GM23248 (cell line): ENCODE results near the gene HEATR9. TPM values are rescaled to one million over a fixed set of nuclear protein-coding genes. Genes with fewer than 3 reads are reported as not detected.

ENCODE experiments used
- DNase-seq: peaks from one replicate; pipeline ENCODE4 v3.0.0-alpha.2; 2015
- H2AFZ ChIP-seq: fragments of 200-600 bp; sonication (generic); 2 replicates; pipeline ENCODE4 v1.6.1; 2016; ENCODE audit warnings: antibody characterized with exemption
- H3F3A ChIP-seq: fragments of 200-600 bp; sonication (generic); 2 replicates; pipeline ENCODE4 v1.6.1; 2016; ENCODE audit warnings: mild to moderate bottlenecking, antibody characterized with exemption, mixed run types; ENCODE audit not compliant: insufficient read depth
- H3K27ac ChIP-seq: fragments of 200-600 bp; sonication (generic); 2 replicates; pipeline ENCODE4 v1.5.1; 2016; ENCODE audit warnings: mild to moderate bottlenecking
- H3K27me3 ChIP-seq: fragments of 200-600 bp; sonication (generic); replicated peaks from 2 replicates; pipeline ENCODE4 v1.6.1; 2016; ENCODE audit warnings: mild to moderate bottlenecking; ENCODE audit not compliant: insufficient read depth
- H3K36me3 ChIP-seq: fragments of 200-600 bp; sonication (generic); 2 replicates; pipeline ENCODE4 v1.6.1; 2016; ENCODE audit warnings: low read depth, mild to moderate bottlenecking
- H3K4me1 ChIP-seq: fragments of 200-600 bp; sonication (generic); 2 replicates; pipeline ENCODE4 v1.6.1; 2016; ENCODE audit warnings: mild to moderate bottlenecking; ENCODE audit not compliant: insufficient read depth
- H3K4me2 ChIP-seq: fragments of 200-600 bp; sonication (generic); one replicate; pipeline ENCODE4 v1.6.1; 2016; ENCODE audit warnings: mild to moderate bottlenecking; ENCODE audit not compliant: unreplicated experiment
- H3K4me3 ChIP-seq: fragments of 200-600 bp; sonication (generic); 2 replicates; pipeline ENCODE4 v1.5.1; 2016; ENCODE audit warnings: mild to moderate bottlenecking
- H3K79me2 ChIP-seq: fragments of 200-600 bp; sonication (generic); 2 replicates; pipeline ENCODE4 v1.6.1; 2016; ENCODE audit warnings: mild to moderate bottlenecking; ENCODE audit not compliant: insufficient read depth
- H3K9ac ChIP-seq: fragments of 200-600 bp; sonication (generic); 2 replicates; pipeline ENCODE4 v1.6.1; 2016; ENCODE audit warnings: mild to moderate bottlenecking
- H3K9me2 ChIP-seq: fragments of 200-600 bp; sonication (generic); 2 replicates; pipeline ENCODE4 v1.6.1; 2016; ENCODE audit warnings: mixed run types, mild to moderate bottlenecking, moderate library complexity; ENCODE audit not compliant: insufficient read depth
- H3K9me3 ChIP-seq: fragments of 200-600 bp; sonication (generic); one replicate; pipeline ENCODE4 v1.6.1; 2017; ENCODE audit warnings: low read depth
- H4K20me1 ChIP-seq: fragments of 200-600 bp; sonication (generic); 2 replicates; pipeline ENCODE4 v1.6.0; 2016; ENCODE audit not compliant: insufficient read depth
- EZH2 ChIP-seq: fragments of 200-600 bp; sonication (generic); IDR thresholded peaks from 2 replicates; pipeline ENCODE4 v1.6.1; 2018; ENCODE audit warnings: antibody characterized with exemption, mild to moderate bottlenecking; ENCODE audit not compliant: insufficient read depth, poor library complexity, severe bottlenecking
- EZH2phosphoT487 ChIP-seq: fragments of 200-600 bp; sonication (generic); IDR thresholded peaks from 2 replicates; pipeline ENCODE4 v1.6.1; 2018; ENCODE audit warnings: antibody characterized with exemption, moderate library complexity, mild to moderate bottlenecking, low read depth; ENCODE audit not compliant: insufficient read depth
- WGBS, 2 experiments: methylation state at CpG; one replicate each; pipeline ENCODE4 v1.1.6; 2015 to 2017; ENCODE audit warnings: low lambda C conversion rate in 2 of 2, low coverage in 1 of 2; ENCODE audit errors: missing lambda C conversion rate in 2 of 2; 5-methylcytosine and 5-hydroxymethylcytosine counted together
- in situ Hi-C: fragments of 300-500 bp; cut with MboI; formaldehyde crosslinking; loops from 2 replicates; pipeline ENCODE4 v1.15.0; 2020
- polyA plus RNA-seq: library from polyadenylated mRNA; unstranded; fragments of >200 nt; fragmentation: Nextera tagmentation; extraction: Ambion mirVana; gene quantifications from 2 replicates; pipeline ENCODE4 v1.2.1, GENCODE V29; 2016
- total RNA-seq: library from RNA; depleted of rRNA; stranded (reverse); fragments of >200 nt; shearing (Covaris generic); gene quantifications from 2 replicates; pipeline ENCODE4 v1.2.3, GENCODE V29; 2014

The HEATR9 gene
- total and polyA plus RNA-seq, 2 experiments from 2014 or later, result not detected

DNA sequence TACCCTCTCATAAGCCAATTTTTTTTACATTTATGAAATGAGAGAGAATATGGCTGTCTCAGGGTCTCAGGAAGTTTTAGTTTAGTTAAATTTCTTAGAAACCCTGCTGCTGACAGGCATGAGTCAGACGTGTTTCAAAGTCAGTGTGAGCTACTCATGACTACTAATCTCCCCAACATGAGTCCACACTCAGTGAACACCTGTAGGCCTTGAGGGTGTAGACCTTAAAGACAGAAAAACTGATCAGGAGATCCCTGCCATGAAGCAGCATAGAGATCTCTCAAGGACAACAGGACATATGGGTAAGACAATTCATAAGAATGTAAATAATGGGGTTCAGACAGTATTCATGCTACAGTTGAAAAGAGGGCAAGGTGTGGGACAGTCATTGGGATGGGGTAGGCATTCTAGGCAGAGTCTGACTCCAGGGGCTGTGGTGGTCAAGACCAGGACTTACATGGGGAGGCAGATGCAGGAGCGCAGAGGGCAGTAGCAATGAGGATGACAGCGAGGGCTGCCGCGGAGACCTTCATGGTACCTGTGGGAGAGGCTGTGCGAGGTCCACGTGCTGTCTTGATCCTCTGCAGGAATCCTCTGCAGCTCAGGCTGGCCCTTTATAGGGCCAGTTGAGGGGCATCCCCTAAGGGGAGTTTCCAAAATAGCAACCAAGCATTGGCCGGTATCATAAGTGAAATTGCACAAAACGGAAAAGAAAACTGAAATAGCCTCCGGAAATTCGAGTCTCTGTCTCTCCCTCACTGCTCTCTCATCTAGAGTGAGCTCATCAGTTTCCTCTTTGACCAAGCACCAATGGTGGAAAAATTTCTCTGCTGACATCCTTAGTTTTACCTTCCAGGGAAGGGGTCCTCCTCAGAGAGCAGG is 11.3 kb upstream of the HEATR9 start, which contains the start of gene CCL5:
CCL5 (minus strand) TSS at position 588 of the 882 bp plus-strand sequence.
- TF ChIP-seq EZH2 (no peak), EZH2phosphoT487 (no peak)
- Histone ChIP-seq H3K4me1 (no peaks in the 10 kb centered on the region), H3K9me2 (no peaks in the 10 kb centered on the region), H3K27ac (no peak within 1 kb of the TSS), H4K20me1 (no peaks in the 10 kb centered on the region), H3K4me3 (no peak within 1 kb of the TSS), H3K4me2 (no peak within 1 kb of the TSS), H3K79me2 (no peaks in the 10 kb centered on the region), H3K27me3 (no peaks in the 10 kb centered on the region), H3F3A (no peaks in the 10 kb centered on the region), H3K9me3 (no peaks in the 10 kb centered on the region), H3K36me3 (no peaks in the 10 kb centered on the region), H2AFZ (no peak within 1 kb of the TSS), H3K9ac (no peak within 1 kb of the TSS)
- no peak for DNase-seq
- in situ Hi-C loops, result no loop called here
- WGBS, 2 experiments, result 62 to 63% methylated on average over 11 of the region's 11 CpGs

GRCh38 chr17:35878361-35878760 is 9.7 kb upstream of the HEATR9 start:
- no peaks in the 10 kb centered on the region for H3K4me1 ChIP-seq
- no peak overlapping the region for H3K4me2 ChIP-seq
- WGBS, 2 experiments, result 43 to 55% methylated on average over 4 of the region's 4 CpGs
- no peaks in the 10 kb centered on the region for H3K27me3 ChIP-seq
- TF ChIP-seq EZH2 (no peak), EZH2phosphoT487 (no peak)
- H3K79me2 ChIP-seq, result no peaks in the 10 kb centered on the region
- in situ Hi-C loops, result no loop called here
- H2AFZ ChIP-seq, result no peak overlapping the region
- no peak for DNase-seq
- H3K9me3 ChIP-seq, result no peaks in the 10 kb centered on the region
- no peaks in the 10 kb centered on the region for H3F3A ChIP-seq
- H3K27ac ChIP-seq, result no peak overlapping the region
- H3K4me3 ChIP-seq, result no peak overlapping the region
- no peaks in the 10 kb centered on the region for H3K36me3 ChIP-seq
- H4K20me1 ChIP-seq, result no peaks in the 10 kb centered on the region
- H3K9ac ChIP-seq, result no peak overlapping the region
- no peaks in the 10 kb centered on the region for H3K9me2 ChIP-seq

DNA sequence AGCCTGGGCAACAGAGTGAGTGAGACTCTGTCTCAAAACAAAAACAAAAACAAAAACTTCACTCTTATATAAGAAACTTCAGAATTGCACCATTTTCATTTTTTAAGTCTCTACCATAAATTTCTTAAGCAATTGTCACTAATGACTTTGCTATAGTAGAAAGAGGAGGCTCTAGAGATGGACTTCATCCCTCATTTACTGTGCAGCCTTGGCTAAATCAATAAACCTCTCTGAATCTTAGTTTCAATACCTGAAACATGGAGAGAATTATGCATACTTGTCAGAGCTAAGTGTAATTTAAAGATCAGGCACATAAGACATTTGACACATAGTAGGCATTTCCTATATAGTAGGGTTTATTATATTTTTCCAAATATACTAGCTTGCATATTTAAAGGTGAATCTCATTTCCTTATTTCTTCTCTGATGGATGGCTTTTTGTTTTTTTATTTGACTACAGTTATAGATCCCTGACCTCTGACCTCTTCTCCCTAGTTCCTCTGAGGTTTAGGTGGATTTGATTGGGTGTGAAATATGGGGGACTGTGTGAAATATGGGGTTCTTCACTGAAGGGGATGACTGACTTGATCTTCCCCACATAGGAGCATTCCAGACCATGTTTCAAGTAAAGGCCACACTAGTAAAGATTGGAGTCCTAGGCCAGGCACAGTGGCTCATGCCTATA is 8.8 kb upstream of the HEATR9 start:
- no peak overlapping the region for H3K27ac ChIP-seq
- TF ChIP-seq EZH2phosphoT487 (no peak), EZH2 (no peak)
- in situ Hi-C loops, result no loop called here

GRCh38 chr17:35876534-35876933 is 7.8 kb upstream of the HEATR9 start:
- no peak overlapping the region for H3K9ac ChIP-seq
- H3K4me3 ChIP-seq, result no peak overlapping the region
- H4K20me1 ChIP-seq, result no peaks in the 10 kb centered on the region
- no peak for DNase-seq
- H3K79me2 ChIP-seq, result no peaks in the 10 kb centered on the region
- no peaks in the 10 kb centered on the region for H3K36me3 ChIP-seq
- no peaks in the 10 kb centered on the region for H3K9me3 ChIP-seq
- H3K4me1 ChIP-seq, result no peaks in the 10 kb centered on the region
- no peak overlapping the region for H2AFZ ChIP-seq
- no peak overlapping the region for H3K27ac ChIP-seq
- H3K4me2 ChIP-seq, result no peak overlapping the region
- H3K9me2 ChIP-seq, result no peaks in the 10 kb centered on the region
- H3K27me3 ChIP-seq, result no peaks in the 10 kb centered on the region
- in situ Hi-C loops, result no loop called here
- WGBS, 2 experiments, result 60 to 67% methylated on average over 3 of the region's 3 CpGs
- TF ChIP-seq EZH2phosphoT487 (no peak), EZH2 (no peak)
- H3F3A ChIP-seq, result no peaks in the 10 kb centered on the region

More for the DNA sequence above, 8.8 kb upstream of the HEATR9 start:
- H3K4me3 ChIP-seq, result no peak overlapping the region
- H3F3A ChIP-seq, result no peaks in the 10 kb centered on the region
- no peak for DNase-seq
- no peaks in the 10 kb centered on the region for H3K36me3 ChIP-seq
- H2AFZ ChIP-seq, result no peak overlapping the region
- no peak overlapping the region for H3K9ac ChIP-seq
- no peaks in the 10 kb centered on the region for H3K9me3 ChIP-seq
- H3K4me1 ChIP-seq, result no peaks in the 10 kb centered on the region
- H4K20me1 ChIP-seq, result no peaks in the 10 kb centered on the region
- H3K79me2 ChIP-seq, result no peaks in the 10 kb centered on the region
- H3K9me2 ChIP-seq, result no peaks in the 10 kb centered on the region
- no peak overlapping the region for H3K4me2 ChIP-seq
- no peaks in the 10 kb centered on the region for H3K27me3 ChIP-seq
